Panc1 (cell line): Measurements from ENCODE around the gene INPP5D. TPM values are rescaled to one million over a fixed set of nuclear protein-coding genes. Genes with fewer than 3 reads are reported as not detected.
"Not testable (repeated sequence)": the region's sequence is repeated elsewhere in the genome, so short reads cannot be mapped to it uniquely, and the experiment has no call there.

Experiments
- ATAC-seq: fragments of 200-7000 bp; cut with Tn5 transposase; 2 replicates; pipeline ENCODE4 v1.9.1; 2020; ENCODE audit warnings: mild to moderate bottlenecking, moderate library complexity
- BruUV-seq: library from RNA; stranded (reverse); fragments of 400-500 nt; replicated peaks from 2 replicates; lab custom pipeline; 2021; lab: Mats Ljungman, UMichigan
- CTCF ChIA-PET: fragments of 300-600 bp; sonication (Branson Sonifier 250); formaldehyde crosslinking; loops from one replicate; lab custom pipeline; 2022; ENCODE audit warnings: antibody characterized with exemption; lab: Charles Lee
- POLR2A ChIA-PET: fragments of 300-600 bp; sonication (Branson Sonifier 250); formaldehyde crosslinking; loops from one replicate; lab custom pipeline; 2022; ENCODE audit warnings: antibody characterized with exemption; lab: Charles Lee
- DNase-seq: peaks from one replicate; pipeline ENCODE4 v3.0.0-alpha.2; 2010; ENCODE audit warnings: low read depth, low spot score
- H3K27ac ChIP-seq: 2 replicates; pipeline ENCODE4 v1.5.1; 2011; ENCODE audit warnings: mild to moderate bottlenecking, low read length, inconsistent platforms
- H3K27me3 ChIP-seq: fragments of 200-500 bp; sonication (Bioruptor generic); 2 replicates; pipeline ENCODE4 v1.6.0; 2014; ENCODE audit warnings: low read length, inconsistent platforms; ENCODE audit not compliant: control insufficient read depth, insufficient read depth
- H3K36me3 ChIP-seq: fragments of 200-500 bp; sonication (Bioruptor generic); 2 replicates; pipeline ENCODE4 v1.5.1; 2014; ENCODE audit warnings: inconsistent platforms, mild to moderate bottlenecking, low read length, moderate library complexity; ENCODE audit not compliant: control insufficient read depth, insufficient read depth
- H3K4me1 ChIP-seq: 2 replicates; pipeline ENCODE4 v1.5.1; 2011; ENCODE audit warnings: inconsistent platforms, mild to moderate bottlenecking, low read length, moderate library complexity; ENCODE audit not compliant: control insufficient read depth, insufficient read depth
- H3K4me3 ChIP-seq, 2 experiments: 2 replicates each; pipeline ENCODE4 v1.5.1; 2011 to 2012; ENCODE audit warnings: low read depth in 2 of 2, low read length in 2 of 2, mild to moderate bottlenecking in 2 of 2, inconsistent platforms in 1 of 2, moderate library complexity in 1 of 2
- H3K9me3 ChIP-seq: fragments of 200-500 bp; sonication (Bioruptor generic); 2 replicates; pipeline ENCODE4 v1.5.1; 2014; ENCODE audit warnings: low read depth, mild to moderate bottlenecking, inconsistent platforms, low read length, moderate library complexity; ENCODE audit not compliant: control insufficient read depth, insufficient read depth
- CTCF ChIP-seq: fragments of 450-650 bp; IDR thresholded peaks from 2 replicates; pipeline ENCODE4 v1.5.1; 2017; ENCODE audit warnings: mild to moderate bottlenecking
- POLR2AphosphoS5 ChIP-seq: IDR thresholded peaks from 2 replicates; pipeline ENCODE4 v1.6.1; 2012; ENCODE audit warnings: mild to moderate bottlenecking, low read depth, low read length, moderate library complexity
- SIN3A ChIP-seq: IDR thresholded peaks from 2 replicates; pipeline ENCODE4 v1.6.1; 2012; ENCODE audit warnings: low read depth, mild to moderate bottlenecking, low read length, moderate library complexity, borderline replicate concordance; ENCODE audit not compliant: insufficient read depth
- TCF7L2 ChIP-seq: IDR thresholded peaks from 2 replicates; pipeline ENCODE4 v1.6.1; 2011; ENCODE audit warnings: mild to moderate bottlenecking, low read depth, low read length, inconsistent platforms
- in situ Hi-C: cut with HindIII; loops from 2 replicates; pipeline ENCODE4 v1.10.0; 2016; ENCODE audit warnings: low sequenced_read_pairs, low pct_unique_long_range_greater_than_20kb
- intact Hi-C: fragments of 100-400 bp; cut with micrococcal nuclease; formaldehyde crosslinking; loops from one replicate; pipeline ENCODE4 v1.10.0; 2022; ENCODE audit not compliant: unreplicated experiment
- total RNA-seq: library from RNA; stranded (reverse); gene quantifications from one replicate; pipeline ENCODE4 v1.2.1, GENCODE V29; 2021; ENCODE audit not compliant: unreplicated experiment
- TF ChIP-seq, protein P1 (sequence below), 2 experiments: IDR thresholded peaks; 2 replicates each; pipeline ENCODE4 v1.6.1; 2011 to 2012; ENCODE audit warnings: low read depth in 2 of 2, control low read depth in 1 of 2, low read length in 1 of 2, mild to moderate bottlenecking in 1 of 2, moderate library complexity in 1 of 2; ENCODE audit not compliant: insufficient read depth in 1 of 2

Gene INPP5D
- total RNA-seq, 1 experiment from 2014 or later: 0.39 TPM

GRCh38 chr2:233051241-233052149 lies 8.6 kb upstream of the INPP5D start:
- TF ChIP-seq TCF7L2: no peak
- no peak for TF ChIP-seq SIN3A
- TF ChIP-seq, protein P1, sequence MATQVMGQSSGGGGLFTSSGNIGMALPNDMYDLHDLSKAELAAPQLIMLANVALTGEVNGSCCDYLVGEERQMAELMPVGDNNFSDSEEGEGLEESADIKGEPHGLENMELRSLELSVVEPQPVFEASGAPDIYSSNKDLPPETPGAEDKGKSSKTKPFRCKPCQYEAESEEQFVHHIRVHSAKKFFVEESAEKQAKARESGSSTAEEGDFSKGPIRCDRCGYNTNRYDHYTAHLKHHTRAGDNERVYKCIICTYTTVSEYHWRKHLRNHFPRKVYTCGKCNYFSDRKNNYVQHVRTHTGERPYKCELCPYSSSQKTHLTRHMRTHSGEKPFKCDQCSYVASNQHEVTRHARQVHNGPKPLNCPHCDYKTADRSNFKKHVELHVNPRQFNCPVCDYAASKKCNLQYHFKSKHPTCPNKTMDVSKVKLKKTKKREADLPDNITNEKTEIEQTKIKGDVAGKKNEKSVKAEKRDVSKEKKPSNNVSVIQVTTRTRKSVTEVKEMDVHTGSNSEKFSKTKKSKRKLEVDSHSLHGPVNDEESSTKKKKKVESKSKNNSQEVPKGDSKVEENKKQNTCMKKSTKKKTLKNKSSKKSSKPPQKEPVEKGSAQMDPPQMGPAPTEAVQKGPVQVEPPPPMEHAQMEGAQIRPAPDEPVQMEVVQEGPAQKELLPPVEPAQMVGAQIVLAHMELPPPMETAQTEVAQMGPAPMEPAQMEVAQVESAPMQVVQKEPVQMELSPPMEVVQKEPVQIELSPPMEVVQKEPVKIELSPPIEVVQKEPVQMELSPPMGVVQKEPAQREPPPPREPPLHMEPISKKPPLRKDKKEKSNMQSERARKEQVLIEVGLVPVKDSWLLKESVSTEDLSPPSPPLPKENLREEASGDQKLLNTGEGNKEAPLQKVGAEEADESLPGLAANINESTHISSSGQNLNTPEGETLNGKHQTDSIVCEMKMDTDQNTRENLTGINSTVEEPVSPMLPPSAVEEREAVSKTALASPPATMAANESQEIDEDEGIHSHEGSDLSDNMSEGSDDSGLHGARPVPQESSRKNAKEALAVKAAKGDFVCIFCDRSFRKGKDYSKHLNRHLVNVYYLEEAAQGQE (IDR thresholded peaks at IDR 0.05; ENCODE audit: insufficient read depth in 1 of 2, low read depth in 2 of 2, low read length in 1 of 2): no peak
- TF ChIP-seq CTCF: no peak
- TF ChIP-seq POLR2AphosphoS5: no peak
- no peaks in the 10 kb centered on the region for H3K36me3 ChIP-seq
- BruUV-seq: no TSS peak
- DNase-seq: no peak
- ChIA-PET CTCF (interaction anchor here (0.6 kb wide), 1 partner anchor 519 kb away, joined by 5 read pairs; no protein-coding TSS in a partner anchor), POLR2A (no interaction called here)
- no peak overlapping the region for H3K27ac ChIP-seq
- intact Hi-C loops: no loop called here
- 0 out of 2 replicates have a peak, but pooled peaks cover 5% of the 10 kb centered on the region for H3K4me1 ChIP-seq
- in situ Hi-C loops: no loop called here
- no peak overlapping the region for H3K4me3 ChIP-seq
- H3K27me3 ChIP-seq: no peaks in the 10 kb centered on the region
- no peaks in the 10 kb centered on the region for H3K9me3 ChIP-seq
- ATAC-seq: no peak

DNA sequence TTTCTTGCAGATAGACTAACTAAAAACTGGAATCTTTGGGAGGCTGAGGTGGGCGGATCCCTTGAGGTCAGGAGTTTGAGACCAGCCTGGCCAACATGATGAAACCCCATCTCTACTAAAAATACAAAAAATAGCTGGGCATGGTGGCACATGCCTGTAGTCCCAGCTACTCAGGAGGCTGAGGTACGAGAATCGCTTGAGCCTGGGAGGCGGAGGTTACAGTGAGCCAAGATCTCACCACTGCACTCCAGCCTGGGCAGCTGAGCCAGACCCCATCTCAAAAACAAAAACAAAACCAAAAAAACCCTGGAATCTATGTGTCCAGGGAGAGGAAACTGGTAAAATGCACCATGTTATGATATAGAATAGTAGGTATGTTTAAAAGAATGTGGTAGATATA lies 7.6 kb upstream of the INPP5D start:
- H3K36me3 ChIP-seq, in situ Hi-C loops, DNase-seq, intact Hi-C loops, H3K27ac ChIP-seq, ATAC-seq, H3K4me1 ChIP-seq, H3K27me3 ChIP-seq, H3K4me3 ChIP-seq, H3K9me3 ChIP-seq, BruUV-seq: not testable (repeated sequence)
- CTCF ChIA-PET: interaction anchor here (0.6 kb wide), 1 partner anchor 518 kb away, joined by 5 read pairs; no protein-coding TSS in a partner anchor
- POLR2A ChIA-PET: interaction anchor here (0.6 kb wide), 1 partner anchor 110 kb away, joined by 9 read pairs; no protein-coding TSS in a partner anchor
